Upper lobe of right lung (tissue), 1 donor: ENCODE results near the gene PEX19. TPM values are rescaled to one million over a fixed set of nuclear protein-coding genes. Genes with fewer than 3 reads are reported as not detected.
A peak's percentile ranks its signal among the peaks of the same experiment; 100 is the strongest.
"Not testable (repeated sequence)": the region's sequence is repeated elsewhere in the genome, so short reads cannot be mapped to it uniquely, and the experiment has no call there.

Experiments
- ATAC-seq: fragments of 200-7000 bp; cut with Tn5 transposase; one replicate; pipeline ENCODE4 v1.9.1; 2020; ENCODE audit warnings: mild to moderate bottlenecking, moderate library complexity
- DNase-seq: peaks from one replicate; pipeline ENCODE4 v3.0.0-alpha.2; 2020
- H3K27ac ChIP-seq: fragments of 200-600 bp; one replicate; pipeline ENCODE4 v1.8.0; 2022
- H3K27me3 ChIP-seq: fragments of 200-600 bp; one replicate; pipeline ENCODE4 v1.8.0; 2022; ENCODE audit warnings: mild to moderate bottlenecking
- H3K36me3 ChIP-seq: fragments of 200-600 bp; one replicate; pipeline ENCODE4 v1.8.0; 2022
- H3K4me1 ChIP-seq: fragments of 200-600 bp; one replicate; pipeline ENCODE4 v1.8.0; 2022
- H3K4me3 ChIP-seq: fragments of 200-600 bp; one replicate; pipeline ENCODE4 v1.8.0; 2022; ENCODE audit warnings: mild to moderate bottlenecking
- H3K9me3 ChIP-seq: fragments of 200-600 bp; one replicate; pipeline ENCODE4 v1.8.0; 2022
- CTCF ChIP-seq: fragments of 200-600 bp; IDR thresholded peaks from one replicate; pipeline ENCODE4 v1.8.0; 2022; ENCODE audit warnings: antibody characterized with exemption
- intact Hi-C: fragments of 100-400 bp; cut with DNase I; formaldehyde crosslinking; loops from one replicate; pipeline ENCODE4 v1.11.0; 2022
- total RNA-seq: library from RNA; stranded (reverse); fragmentation: NEBNext Ultra II Directional; extraction: Animal tissue kit (Norgen Biotek cat#: 25700); gene quantifications from one replicate; pipeline ENCODE4 v1.2.1, GENCODE V29; 2021
- donor health status: DM: no; HTN: yes; CAD: no; lungs with severe emphysema.

Gene PEX19
- total RNA-seq, 1 donor from 2014 or later, result 64.2 TPM

GRCh38 chr1:160307118-160307791 is 22.3 kb upstream of the PEX19 start:
- H3K27me3 ChIP-seq, result no peaks in the 10 kb centered on the region
- H3K27ac ChIP-seq, result no peak overlapping the region
- intact Hi-C loops, result no loop called here
- no peaks in the 10 kb centered on the region for H3K9me3 ChIP-seq
- TF ChIP-seq CTCF, result no peak
- H3K36me3 ChIP-seq, result peaks cover 100% of the 10 kb centered on the region
- DNase-seq (no peak), ATAC-seq (no peak)
- no peaks in the 10 kb centered on the region for H3K4me1 ChIP-seq
- H3K4me3 ChIP-seq, result no peak overlapping the region

GRCh38 chr1:160300173-160300572 is 15.2 kb upstream of the PEX19 start:
- Histone ChIP-seq H3K9me3 (no peaks in the 10 kb centered on the region), H3K27ac (no peak overlapping the region), H3K27me3 (no peaks in the 10 kb centered on the region), H3K36me3 (peaks cover 99% of the 10 kb centered on the region), H3K4me1 (no peaks in the 10 kb centered on the region), H3K4me3 (no peak overlapping the region)
- DNase-seq (no peak), ATAC-seq (no peak)
- no peak for TF ChIP-seq CTCF
- intact Hi-C loops, result no loop called here

- Histone ChIP-seq H3K27me3 (no peaks in the 10 kb centered on the region), H3K36me3 (peaks cover 99% of the 10 kb centered on the region), H3K4me3 (no peak overlapping the region), H3K9me3 (no peaks in the 10 kb centered on the region), H3K27ac (no peak overlapping the region), H3K4me1 (no peaks in the 10 kb centered on the region)
- DNase-seq, result no peak
- intact Hi-C loops, result no loop called here
- no peak for TF ChIP-seq CTCF
- no peak for ATAC-seq
Observed at GRCh38 chr1:160296036-160296435, 11.1 kb upstream of the PEX19 start.

GRCh38 chr1:160293020-160293968 is 8.4 kb upstream of the PEX19 start:
- Histone ChIP-seq H3K4me3 (no peak overlapping the region), H3K9me3 (no peaks in the 10 kb centered on the region), H3K4me1 (no peaks in the 10 kb centered on the region), H3K36me3 (peaks cover 100% of the 10 kb centered on the region), H3K27me3 (no peaks in the 10 kb centered on the region), H3K27ac (no peak overlapping the region)
- intact Hi-C loops, result loop anchor here (5.0 kb wide), 1 partner anchor 191 kb away; no protein-coding TSS in a partner anchor
- no peak for TF ChIP-seq CTCF
- ATAC-seq, result no peak
- DNase-seq, result no peak

GRCh38 chr1:160291248-160292220 is 6.6 kb upstream of the PEX19 start:
- DNase-seq, result peak; percentile 69
- H3K27ac ChIP-seq, result no peak overlapping the region
- no peaks in the 10 kb centered on the region for H3K4me1 ChIP-seq
- H3K9me3 ChIP-seq, result no peaks in the 10 kb centered on the region
- H3K4me3 ChIP-seq, result no peak overlapping the region
- H3K27me3 ChIP-seq, result no peaks in the 10 kb centered on the region
- intact Hi-C loops, result loop anchor here (5.0 kb wide), 1 partner anchor 189 kb away; no protein-coding TSS in a partner anchor
- peak; percentile 95 for ATAC-seq
- H3K36me3 ChIP-seq, result peaks cover 84% of the 10 kb centered on the region
- peak; percentile 77 for TF ChIP-seq CTCF

GRCh38 chr1:160287769-160288168 is 2.8 kb upstream of the PEX19 start:
- ATAC-seq, intact Hi-C loops: not testable (repeated sequence)

More at GRCh38 chr1:160287769-160288168, 2.8 kb upstream of the PEX19 start:
- H3K4me1 ChIP-seq, result peaks cover 16% of the 10 kb centered on the region
- H3K9me3 ChIP-seq, H3K4me3 ChIP-seq, H3K27ac ChIP-seq, DNase-seq, H3K27me3 ChIP-seq: not testable (repeated sequence)
- peaks cover 48% of the 10 kb centered on the region for H3K36me3 ChIP-seq
